Calu3 (cell line): ENCODE data around the gene TMEM138. TPM values are rescaled to one million over a fixed set of nuclear protein-coding genes. Genes with fewer than 3 reads are reported as not detected.
A peak's percentile ranks its signal among the peaks of the same experiment; 100 is the strongest.

Source experiments
- BruUV-seq: library from RNA; stranded (reverse); fragments of 400-500 nt; replicated peaks from 2 replicates; lab custom pipeline; 2021; lab: Mats Ljungman, UMichigan
- CTCF ChIA-PET: fragments of 300-600 bp; sonication (Branson Sonifier 250); formaldehyde crosslinking; loops from one replicate; lab custom pipeline; 2022; ENCODE audit warnings: antibody characterized with exemption; lab: Charles Lee
- DNase-seq: peaks from one replicate; pipeline ENCODE4 v3.0.0; 2022
- H3K27ac Mint-ChIP-seq: one replicate; pipeline ENCODE4 v1.8.0; 2022; ENCODE audit warnings: mixed read lengths; ENCODE audit not compliant: unreplicated experiment
- H3K27me3 Mint-ChIP-seq: one replicate; pipeline ENCODE4 v1.8.0; 2022; ENCODE audit warnings: mixed read lengths; ENCODE audit not compliant: unreplicated experiment
- H3K36me3 Mint-ChIP-seq: one replicate; pipeline ENCODE4 v1.8.0; 2022; ENCODE audit warnings: mild to moderate bottlenecking, moderate library complexity, mixed read lengths; ENCODE audit not compliant: insufficient read depth, unreplicated experiment
- H3K4me1 Mint-ChIP-seq: one replicate; pipeline ENCODE4 v1.8.0; 2022; ENCODE audit warnings: mild to moderate bottlenecking, low read depth, mixed read lengths; ENCODE audit not compliant: unreplicated experiment
- H3K4me3 Mint-ChIP-seq: one replicate; pipeline ENCODE4 v1.8.0; 2022; ENCODE audit warnings: mild to moderate bottlenecking, low read depth, moderate library complexity, mixed read lengths; ENCODE audit not compliant: unreplicated experiment
- H3K9me3 Mint-ChIP-seq: one replicate; pipeline ENCODE4 v1.8.0; 2022; ENCODE audit warnings: low read depth, mixed read lengths; ENCODE audit not compliant: unreplicated experiment
- CTCF ChIP-seq: fragments of 200-600 bp; IDR thresholded peaks from one replicate; pipeline ENCODE4 v1.8.0; 2022; ENCODE audit warnings: antibody characterized with exemption; ENCODE audit not compliant: unreplicated experiment
- intact Hi-C: fragments of 100-400 bp; cut with micrococcal nuclease; formaldehyde crosslinking; loops from one replicate; pipeline ENCODE4 v1.10.0; 2022; ENCODE audit not compliant: unreplicated experiment
- total RNA-seq: library from RNA; stranded (reverse); gene quantifications from 2 replicates; pipeline ENCODE4 v1.2.3, GENCODE V29; 2022

The TMEM138 gene
- total RNA-seq, 1 experiment from 2014 or later, result 51.6 TPM

DNA sequence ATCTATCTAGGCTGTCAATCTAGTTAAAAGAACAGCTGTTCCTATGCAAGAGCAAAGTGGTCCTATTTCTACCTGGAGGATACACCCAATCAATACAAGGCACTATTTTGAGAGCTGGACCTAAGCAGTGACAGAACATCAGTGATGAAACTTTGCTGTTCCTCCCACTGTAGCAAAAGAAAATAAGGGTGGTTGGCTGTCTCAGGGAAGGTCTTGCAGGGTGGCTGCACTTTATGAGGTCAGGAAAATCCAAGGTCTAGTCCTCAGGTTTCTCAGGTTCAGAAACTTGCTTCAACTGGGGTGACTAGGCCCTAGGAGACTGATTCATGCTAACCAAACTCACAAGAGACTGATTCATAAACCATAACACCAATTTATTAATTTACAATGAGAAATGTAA is 56.0 kb downstream of the TMEM138 start:
- CTCF ChIA-PET, result no interaction called here
- Mint-ChIP-seq H3K9me3 (no peaks in the 10 kb centered on the region), H3K27me3 (no peaks in the 10 kb centered on the region), H3K4me1 (no peaks in the 10 kb centered on the region), H3K27ac (peak overlapping the region; percentile 37), H3K4me3 (no peak overlapping the region), H3K36me3 (peaks cover 76% of the 10 kb centered on the region)
- intact Hi-C loops, result no loop called here
- no peak for DNase-seq
- TF ChIP-seq CTCF, result no peak
- no TSS peak for BruUV-seq

Other genes with a start within 250 kb of the TMEM138 start
- gene VPS37C, start 200.9 kb upstream of the TMEM138 start, total RNA-seq, result 22.7 TPM in 2 replicates
- not detected in 2 replicates for gene PGA3, start 158.9 kb upstream of the TMEM138 start, total RNA-seq
- not detected in 2 replicates for gene PGA4, start 140.0 kb upstream of the TMEM138 start, total RNA-seq
- gene PGA5, start 121.2 kb upstream of the TMEM138 start, total RNA-seq, result not detected in 2 replicates
- gene VWCE, start 67.1 kb upstream of the TMEM138 start, total RNA-seq, result 0.47 and 0.66 TPM in 2 replicates
- gene DDB1, start 29.3 kb upstream of the TMEM138 start, total RNA-seq, result 165 and 193 TPM in 2 replicates
- gene TKFC, start 29.1 kb upstream of the TMEM138 start, total RNA-seq, result 61.1 and 79.9 TPM in 2 replicates
- gene CYB561A3, start 492 bp upstream of the TMEM138 start, total RNA-seq, result 33.3 and 39.2 TPM in 2 replicates
- 10.6 and 11.0 TPM in 2 replicates for gene TMEM216, start 30.2 kb downstream of the TMEM138 start, total RNA-seq
- gene CPSF7, start 67.6 kb downstream of the TMEM138 start, total RNA-seq, result 86.6 and 96.3 TPM in 2 replicates
- gene SDHAF2, start 67.8 kb downstream of the TMEM138 start, total RNA-seq, result 41.9 and 42.1 TPM in 2 replicates
- not detected in 2 replicates for gene LRRC10B, start 146.4 kb downstream of the TMEM138 start, total RNA-seq
- gene SYT7, start 218.7 kb downstream of the TMEM138 start, total RNA-seq, result 4.4 and 6.3 TPM in 2 replicates